Measurements from ENCODE around the gene CGN. TPM values are rescaled to one million over a fixed set of nuclear protein-coding genes. Genes with fewer than 3 reads are reported as not detected.

Gene CGN
- total and polyA plus RNA-seq, 2 of the 13 experiments (the other 11 are each of a cell fraction or from before 2014, with no cell fraction given): 0.75 to 0.81 TPM

DNA sequence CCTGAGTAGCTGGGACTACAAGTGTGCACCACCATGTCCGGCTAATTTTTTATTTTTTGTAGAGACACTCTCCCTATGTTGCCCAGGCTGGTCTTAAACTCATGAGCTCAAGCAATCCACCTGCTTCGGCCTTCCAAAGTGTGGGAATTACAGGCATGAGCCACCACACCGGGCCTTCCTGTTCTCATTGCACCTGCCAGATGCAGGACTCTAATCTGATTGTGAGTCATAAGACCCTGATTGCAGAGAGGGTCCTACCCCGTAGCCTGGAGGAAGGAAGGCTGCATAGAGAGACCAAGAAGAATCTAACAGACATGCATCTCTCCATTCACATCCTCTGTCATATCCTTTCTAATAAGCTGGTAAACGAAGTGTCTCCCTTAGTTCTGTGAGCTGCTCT lies 19.5 kb upstream of the CGN start (continued):
- TF ChIP-seq, protein P1, sequence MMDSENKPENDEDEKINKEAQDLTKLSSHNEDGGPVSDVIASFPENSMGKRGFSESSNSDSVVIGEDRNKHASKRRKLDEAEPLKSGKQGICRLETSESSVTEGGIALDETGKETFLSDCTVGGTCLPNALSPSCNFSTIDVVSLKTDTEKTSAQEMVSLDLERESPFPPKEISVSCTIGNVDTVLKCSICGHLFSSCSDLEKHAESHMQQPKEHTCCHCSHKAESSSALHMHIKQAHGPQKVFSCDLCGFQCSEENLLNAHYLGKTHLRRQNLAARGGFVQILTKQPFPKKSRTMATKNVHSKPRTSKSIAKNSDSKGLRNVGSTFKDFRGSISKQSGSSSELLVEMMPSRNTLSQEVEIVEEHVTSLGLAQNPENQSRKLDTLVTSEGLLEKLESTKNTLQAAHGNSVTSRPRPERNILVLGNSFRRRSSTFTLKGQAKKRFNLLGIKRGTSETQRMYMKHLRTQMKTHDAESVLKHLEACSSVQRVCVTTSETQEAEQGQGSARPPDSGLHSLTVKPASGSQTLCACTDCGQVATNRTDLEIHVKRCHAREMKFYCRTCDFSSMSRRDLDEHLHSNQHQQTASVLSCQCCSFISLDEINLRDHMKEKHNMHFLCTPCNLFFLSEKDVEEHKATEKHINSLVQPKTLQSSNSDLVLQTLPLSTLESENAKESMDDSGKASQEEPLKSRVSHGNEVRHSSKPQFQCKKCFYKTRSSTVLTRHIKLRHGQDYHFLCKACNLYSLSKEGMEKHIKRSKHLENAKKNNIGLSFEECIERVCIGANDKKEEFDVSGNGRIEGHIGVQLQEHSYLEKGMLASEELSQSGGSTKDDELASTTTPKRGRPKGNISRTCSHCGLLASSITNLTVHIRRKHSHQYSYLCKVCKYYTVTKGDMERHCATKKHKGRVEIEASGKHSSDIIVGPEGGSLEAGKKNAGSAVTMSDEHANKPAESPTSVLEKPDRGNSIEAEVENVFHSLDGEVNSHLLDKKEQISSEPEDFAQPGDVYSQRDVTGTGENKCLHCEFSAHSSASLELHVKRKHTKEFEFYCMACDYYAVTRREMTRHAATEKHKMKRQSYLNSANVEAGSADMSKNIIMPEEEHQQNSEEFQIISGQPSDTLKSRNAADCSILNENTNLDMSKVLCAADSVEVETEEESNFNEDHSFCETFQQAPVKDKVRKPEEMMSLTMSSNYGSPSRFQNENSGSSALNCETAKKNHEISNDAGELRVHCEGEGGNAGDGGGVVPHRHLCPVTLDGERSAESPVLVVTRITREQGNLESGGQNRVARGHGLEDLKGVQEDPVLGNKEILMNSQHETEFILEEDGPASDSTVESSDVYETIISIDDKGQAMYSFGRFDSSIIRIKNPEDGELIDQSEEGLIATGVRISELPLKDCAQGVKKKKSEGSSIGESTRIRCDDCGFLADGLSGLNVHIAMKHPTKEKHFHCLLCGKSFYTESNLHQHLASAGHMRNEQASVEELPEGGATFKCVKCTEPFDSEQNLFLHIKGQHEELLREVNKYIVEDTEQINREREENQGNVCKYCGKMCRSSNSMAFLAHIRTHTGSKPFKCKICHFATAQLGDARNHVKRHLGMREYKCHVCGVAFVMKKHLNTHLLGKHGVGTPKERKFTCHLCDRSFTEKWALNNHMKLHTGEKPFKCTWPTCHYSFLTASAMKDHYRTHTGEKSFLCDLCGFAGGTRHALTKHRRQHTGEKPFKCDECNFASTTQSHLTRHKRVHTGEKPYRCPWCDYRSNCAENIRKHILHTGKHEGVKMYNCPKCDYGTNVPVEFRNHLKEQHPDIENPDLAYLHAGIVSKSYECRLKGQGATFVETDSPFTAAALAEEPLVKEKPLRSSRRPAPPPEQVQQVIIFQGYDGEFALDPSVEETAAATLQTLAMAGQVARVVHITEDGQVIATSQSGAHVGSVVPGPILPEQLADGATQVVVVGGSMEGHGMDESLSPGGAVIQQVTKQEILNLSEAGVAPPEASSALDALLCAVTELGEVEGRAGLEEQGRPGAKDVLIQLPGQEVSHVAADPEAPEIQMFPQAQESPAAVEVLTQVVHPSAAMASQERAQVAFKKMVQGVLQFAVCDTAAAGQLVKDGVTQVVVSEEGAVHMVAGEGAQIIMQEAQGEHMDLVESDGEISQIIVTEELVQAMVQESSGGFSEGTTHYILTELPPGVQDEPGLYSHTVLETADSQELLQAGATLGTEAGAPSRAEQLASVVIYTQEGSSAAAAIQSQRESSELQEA (CRISPR knock-in tag; IDR thresholded peaks at IDR 0.05; ENCODE audit: not compliant biosample characterization): no peak
- TF ChIP-seq, protein P2, sequence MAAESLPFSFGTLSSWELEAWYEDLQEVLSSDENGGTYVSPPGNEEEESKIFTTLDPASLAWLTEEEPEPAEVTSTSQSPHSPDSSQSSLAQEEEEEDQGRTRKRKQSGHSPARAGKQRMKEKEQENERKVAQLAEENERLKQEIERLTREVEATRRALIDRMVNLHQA (CRISPR knock-in tag; IDR thresholded peaks at IDR 0.05): no peak

DNA sequence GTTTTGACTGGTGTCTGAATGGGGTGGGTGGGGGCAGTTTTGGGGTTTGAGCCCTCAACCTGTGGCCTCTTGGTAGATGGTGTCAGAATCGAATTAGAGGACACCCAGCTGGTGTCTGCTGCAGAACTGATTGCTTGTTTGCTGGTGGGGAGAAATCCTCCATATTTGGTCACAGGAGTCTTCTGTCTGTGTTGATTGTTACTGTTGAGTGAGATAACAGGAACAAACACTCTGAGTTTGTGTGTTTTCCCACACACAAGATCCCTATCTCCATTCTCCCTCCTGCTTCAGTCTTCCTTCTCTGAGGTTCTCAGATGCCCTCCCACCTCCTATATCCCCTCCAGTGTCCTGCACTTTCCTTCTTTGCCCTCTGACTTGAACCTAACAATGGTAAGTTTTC lies 19.1 kb upstream of the CGN start:
- CTCF ChIA-PET (ENCODE audit: low intra/inter-chr PET ratio, low total read pairs): no interaction called here
- Histone ChIP-seq H3K4me3 (replicated peaks in 1 of 3; ENCODE audit: insufficient read depth in 1 of 3, low read depth in 2 of 3, low read length in 3 of 3) (no peak overlapping the region), H3K4me2 (ENCODE audit: low read depth, low read length) (no peak overlapping the region), H3K4me1 (ENCODE audit: insufficient read depth, low read length) (peaks cover 28% of the 10 kb centered on the region), H3K9ac (ENCODE audit: insufficient read depth, low read depth, low read length) (no peak overlapping the region), H2AFZ (ENCODE audit: low read length) (no peak overlapping the region), H3K9me3 (ENCODE audit: low read length) (no peaks in the 10 kb centered on the region), H3K27me3 (ENCODE audit: control insufficient read depth in 1 of 2, insufficient read depth in 2 of 2, low read length in 2 of 2) (no peaks in the 10 kb centered on the region), H4K20me1 (ENCODE audit: insufficient read depth, low read length) (no peaks in the 10 kb centered on the region), H3K79me2 (ENCODE audit: insufficient read depth, low read length) (no peaks in the 10 kb centered on the region), H3K27ac (ENCODE audit: extremely low read length, insufficient read depth, low read length) (no peak overlapping the region), H3K36me3 (replicated peaks in 1 of 2; ENCODE audit: control insufficient read depth in 1 of 2, insufficient read depth in 2 of 2, low read length in 2 of 2) (no peaks in the 10 kb centered on the region)
- ATAC-seq (no peak; the same call in 2 of the 3 replicates), FAIRE-seq (no peak), DNase-seq (ENCODE audit: low spot score) (no peak)
- in situ Hi-C loops (cut with HindIII; ENCODE audit: extremely low pct_ligation_motif_present, low pct_unique_long_range_greater_than_20kb): no loop called here
- POLR2A ChIA-PET: no interaction called here
- TF ChIP-seq TMF1 (CRISPR knock-in tag; IDR thresholded peaks at IDR 0.05; ENCODE audit: low read depth) (no peak), SRF (IDR thresholded peaks at IDR 0.05; ENCODE audit: low read depth, low read length) (peak; percentile 27; the same call in 1 of the 2 replicates)
- TF ChIP-seq, protein P3, sequence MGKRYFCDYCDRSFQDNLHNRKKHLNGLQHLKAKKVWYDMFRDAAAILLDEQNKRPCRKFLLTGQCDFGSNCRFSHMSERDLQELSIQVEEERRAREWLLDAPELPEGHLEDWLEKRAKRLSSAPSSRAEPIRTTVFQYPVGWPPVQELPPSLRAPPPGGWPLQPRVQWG (CRISPR knock-in tag; IDR thresholded peaks at IDR 0.05; ENCODE audit: borderline replicate concordance, low read depth): no peak
- 0% methylated on average over 1 of the region's 1 CpG for WGBS (ENCODE audit: low lambda C conversion rate)
- BruUV-seq (replicated peaks): no TSS peak
- intact Hi-C loops (cut with micrococcal nuclease; ENCODE audit: unreplicated experiment): no loop called here
